ENCODE measurements around the gene KLHL21. TPM values are rescaled to one million over a fixed set of nuclear protein-coding genes. Genes with fewer than 3 reads are reported as not detected.
"Not testable (repeated sequence)": the region's sequence is repeated elsewhere in the genome, so short reads cannot be mapped to it uniquely, and the experiment has no call there.

Gene KLHL21
- total RNA-seq, 1 donor from 2014 or later: 83.7 TPM

DNA sequence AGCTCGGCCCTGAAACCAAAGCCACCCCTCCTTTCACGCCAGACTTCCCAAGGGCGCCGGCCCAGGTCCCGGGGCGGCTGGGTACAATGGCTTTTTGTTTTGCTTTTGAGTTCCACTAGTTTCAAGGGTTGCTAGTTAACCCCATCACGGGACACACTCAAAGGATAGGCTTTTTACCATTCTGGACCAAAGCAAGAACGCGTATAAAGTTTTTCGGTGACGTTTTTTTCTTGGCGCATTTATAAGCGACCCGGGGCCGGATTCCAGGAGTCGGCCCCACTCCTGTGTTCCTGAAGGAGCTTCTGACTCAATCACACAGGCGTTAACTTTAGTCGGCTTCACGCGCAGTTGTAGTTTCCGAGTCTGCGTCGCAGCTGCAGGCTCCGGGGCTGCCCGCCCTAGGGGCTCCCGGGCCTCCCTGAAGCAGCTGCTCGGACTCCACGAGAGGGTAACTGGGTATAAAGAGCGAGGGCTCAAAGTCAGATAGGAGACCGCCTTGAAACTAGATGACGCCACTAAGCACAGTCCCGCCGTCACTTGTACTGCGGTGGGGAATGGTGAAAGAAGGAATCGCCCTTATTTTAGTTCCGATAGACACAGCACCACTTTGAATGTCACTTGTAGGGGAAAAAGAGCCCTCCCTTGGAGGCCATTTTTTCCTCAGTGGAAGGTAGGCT lies 707 bp upstream of the KLHL21 start:
- intact Hi-C loops (cut with micrococcal nuclease): no loop called here
- DNase-seq: peak; percentile 57
- Histone ChIP-seq H3K27ac (replicated peaks) (peak overlapping the region; percentile 100), H3K4me1 (peaks cover 77% of the 10 kb centered on the region), H3K36me3 (peaks cover 19% of the 10 kb centered on the region), H3K4me3 (peak overlapping the region; percentile 97), H3K27me3 (ENCODE audit: low read depth) (no peaks in the 10 kb centered on the region), H3K9me3 (replicated peaks) (no peaks in the 10 kb centered on the region)
- TF ChIP-seq, protein P1, sequence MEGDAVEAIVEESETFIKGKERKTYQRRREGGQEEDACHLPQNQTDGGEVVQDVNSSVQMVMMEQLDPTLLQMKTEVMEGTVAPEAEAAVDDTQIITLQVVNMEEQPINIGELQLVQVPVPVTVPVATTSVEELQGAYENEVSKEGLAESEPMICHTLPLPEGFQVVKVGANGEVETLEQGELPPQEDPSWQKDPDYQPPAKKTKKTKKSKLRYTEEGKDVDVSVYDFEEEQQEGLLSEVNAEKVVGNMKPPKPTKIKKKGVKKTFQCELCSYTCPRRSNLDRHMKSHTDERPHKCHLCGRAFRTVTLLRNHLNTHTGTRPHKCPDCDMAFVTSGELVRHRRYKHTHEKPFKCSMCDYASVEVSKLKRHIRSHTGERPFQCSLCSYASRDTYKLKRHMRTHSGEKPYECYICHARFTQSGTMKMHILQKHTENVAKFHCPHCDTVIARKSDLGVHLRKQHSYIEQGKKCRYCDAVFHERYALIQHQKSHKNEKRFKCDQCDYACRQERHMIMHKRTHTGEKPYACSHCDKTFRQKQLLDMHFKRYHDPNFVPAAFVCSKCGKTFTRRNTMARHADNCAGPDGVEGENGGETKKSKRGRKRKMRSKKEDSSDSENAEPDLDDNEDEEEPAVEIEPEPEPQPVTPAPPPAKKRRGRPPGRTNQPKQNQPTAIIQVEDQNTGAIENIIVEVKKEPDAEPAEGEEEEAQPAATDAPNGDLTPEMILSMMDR (IDR thresholded peaks at IDR 0.05; ENCODE audit: borderline replicate concordance): no peak

DNA sequence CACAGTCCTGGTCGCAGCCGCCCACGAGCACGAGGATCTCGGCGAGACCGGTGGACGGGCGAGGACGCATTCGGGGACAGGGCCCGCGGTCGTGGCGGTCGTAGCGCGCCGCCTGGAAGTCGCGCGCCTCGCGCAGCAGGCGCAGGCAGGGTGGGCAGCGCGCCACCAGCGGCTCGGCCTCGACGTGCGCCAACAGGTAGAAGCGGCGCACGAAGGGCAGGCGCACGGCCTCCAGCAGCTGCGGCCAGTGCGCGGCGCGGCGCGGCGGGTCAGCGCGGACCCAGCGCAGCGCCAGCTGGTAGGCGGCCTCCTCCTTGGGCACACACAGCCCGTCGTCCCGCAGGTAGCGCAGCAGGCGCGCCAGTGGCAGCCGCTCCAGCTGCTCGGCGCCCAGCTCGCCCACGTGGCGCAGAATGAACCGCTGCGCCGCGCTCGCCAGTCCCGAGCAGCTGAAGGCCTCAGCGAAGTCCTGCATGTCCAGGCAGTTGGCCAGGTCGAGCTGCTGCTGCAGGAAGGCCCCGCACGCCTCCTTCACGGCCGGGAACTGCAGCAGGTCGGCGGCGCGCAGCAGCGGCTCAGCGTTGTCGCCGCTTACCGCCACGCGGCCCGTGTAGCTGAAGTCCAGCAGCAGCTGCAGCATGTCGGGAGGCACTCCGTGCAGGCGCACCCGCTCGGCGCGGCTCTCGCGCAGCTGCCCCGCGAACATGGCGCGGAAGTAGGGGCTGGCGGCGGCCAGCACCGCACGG lies 573 bp downstream of the KLHL21 start:
- peaks cover 90% of the 10 kb centered on the region for H3K4me1 ChIP-seq
- peak overlapping the region; percentile 100 for H3K27ac ChIP-seq (replicated peaks)
- intact Hi-C loops (cut with micrococcal nuclease): no loop called here
- no peaks in the 10 kb centered on the region for H3K9me3 ChIP-seq (replicated peaks)
- TF ChIP-seq, protein P1 (IDR thresholded peaks at IDR 0.05; ENCODE audit: borderline replicate concordance): no peak
- H3K4me3 ChIP-seq: peak overlapping the region; percentile 97
- peaks cover 32% of the 10 kb centered on the region for H3K36me3 ChIP-seq
- no peaks in the 10 kb centered on the region for H3K27me3 ChIP-seq (ENCODE audit: low read depth)
- peak; percentile 51 for DNase-seq

- H3K9me3 ChIP-seq (replicated peaks): no peaks in the 10 kb centered on the region
- peak overlapping the region; percentile 97 for H3K4me3 ChIP-seq
- peak; percentile 68 for DNase-seq
- TF ChIP-seq, protein P1 (IDR thresholded peaks at IDR 0.05; ENCODE audit: borderline replicate concordance): no peak
- intact Hi-C loops (cut with micrococcal nuclease): no loop called here
- H3K36me3 ChIP-seq: peaks cover 39% of the 10 kb centered on the region
- H3K4me1 ChIP-seq: peaks cover 95% of the 10 kb centered on the region
- H3K27ac ChIP-seq (replicated peaks): peak overlapping the region; percentile 100
- no peaks in the 10 kb centered on the region for H3K27me3 ChIP-seq (ENCODE audit: low read depth)
These were observed 1.4 kb downstream of the KLHL21 start for GRCh38 chr1:6601049-6601922.

DNA sequence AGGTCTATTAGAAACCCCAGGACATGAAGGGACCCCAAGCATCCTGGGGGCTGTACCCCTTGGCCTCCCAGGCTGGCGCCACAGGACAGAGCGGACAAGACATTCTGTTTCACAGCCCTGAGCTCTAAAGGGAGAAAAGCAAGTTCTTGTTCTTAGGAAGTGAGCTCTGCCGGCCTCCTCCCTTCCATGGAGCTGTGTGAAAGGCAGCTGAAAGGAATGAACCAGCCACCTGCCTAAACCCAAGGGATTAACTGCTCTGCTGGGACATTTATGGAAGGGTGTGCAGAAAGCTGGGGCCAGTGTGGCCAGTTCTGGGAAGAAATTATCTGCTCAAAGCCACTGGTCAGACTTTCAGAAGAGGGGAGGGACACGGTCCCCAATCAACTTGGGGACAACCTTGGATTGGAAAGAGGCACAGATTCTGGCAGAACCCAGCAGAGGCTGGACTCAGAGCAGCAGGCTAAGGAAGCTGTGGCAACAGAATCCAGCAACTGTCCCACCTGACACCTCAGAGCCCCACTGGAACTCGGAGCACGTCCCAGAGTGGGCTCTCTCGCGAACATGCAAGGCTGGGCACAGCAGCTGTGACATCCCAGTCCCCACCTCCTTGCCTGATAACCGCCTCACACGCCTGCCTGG lies 2.1 kb downstream of the KLHL21 start:
- TF ChIP-seq, protein P1 (IDR thresholded peaks at IDR 0.05; ENCODE audit: borderline replicate concordance): no peak
- DNase-seq: no peak
- intact Hi-C loops (cut with micrococcal nuclease): no loop called here

DNA sequence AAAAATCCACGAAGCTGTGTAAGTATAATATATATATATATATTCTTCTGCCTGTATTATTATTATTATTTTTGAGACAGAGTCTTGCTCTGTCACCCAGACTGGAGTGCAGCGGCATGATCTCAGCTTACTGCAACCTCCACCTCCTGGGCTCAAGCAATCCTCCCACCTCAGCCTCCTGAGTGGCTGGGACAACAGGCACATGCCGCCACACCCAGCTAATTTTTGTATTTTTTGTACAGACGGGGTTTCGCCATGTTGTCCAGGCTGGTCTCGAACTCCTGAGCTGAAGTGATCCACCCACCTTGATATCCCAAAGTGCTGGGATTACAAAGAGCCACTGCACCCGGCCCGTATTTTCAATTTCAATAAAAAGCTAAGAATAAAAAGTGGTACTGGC lies 2.7 kb downstream of the KLHL21 start:
- H3K27ac ChIP-seq (replicated peaks): peak overlapping the region; percentile 100
- DNase-seq; intact Hi-C loops (cut with micrococcal nuclease); H3K9me3 ChIP-seq (replicated peaks); H3K27me3 ChIP-seq (ENCODE audit: low read depth): not testable (repeated sequence)
- H3K36me3 ChIP-seq: peaks cover 52% of the 10 kb centered on the region
- H3K4me3 ChIP-seq: peak overlapping the region; percentile 97
- H3K4me1 ChIP-seq: peaks cover 97% of the 10 kb centered on the region

More for the DNA sequence above, 2.1 kb downstream of the KLHL21 start:
- peak overlapping the region; percentile 97 for H3K4me3 ChIP-seq
- peaks cover 46% of the 10 kb centered on the region for H3K36me3 ChIP-seq
- peaks cover 97% of the 10 kb centered on the region for H3K4me1 ChIP-seq
- H3K9me3 ChIP-seq (replicated peaks): no peaks in the 10 kb centered on the region
- H3K27me3 ChIP-seq (ENCODE audit: low read depth): no peaks in the 10 kb centered on the region
- peak overlapping the region; percentile 100 for H3K27ac ChIP-seq (replicated peaks)

Data from left ventricle myocardium inferior (tissue), 1 donor.